Measurements from ENCODE around the gene SQOR.

The SQOR gene

GRCh38 chr15:45664451-45664850 lies 29.6 kb downstream of the SQOR start:
- no peak for DNase-seq

- DNase-seq = no peak
Observed at GRCh38 chr15:45665261-45665660, 30.4 kb downstream of the SQOR start.

GRCh38 chr15:45666119-45666875 lies 31.5 kb downstream of the SQOR start:
- DNase-seq = no peak

- no peak for DNase-seq
Observed at GRCh38 chr15:45667002-45667401, 32.2 kb downstream of the SQOR start.

- DNase-seq = no peak
Observed at GRCh38 chr15:45668386-45668785, 33.6 kb downstream of the SQOR start.

GRCh38 chr15:45669422-45669821 lies 34.6 kb downstream of the SQOR start:
- no peak for DNase-seq

- peak; percentile 58 for DNase-seq
Observed at GRCh38 chr15:45670091-45670490, 35.3 kb downstream of the SQOR start.

GRCh38 chr15:45670511-45670910 lies 35.7 kb downstream of the SQOR start:
- DNase-seq = no peak

- no peak for DNase-seq
Observed at GRCh38 chr15:45674677-45675076, 39.8 kb downstream of the SQOR start.

- DNase-seq = no peak
Observed at GRCh38 chr15:45677797-45678196, 43.0 kb downstream of the SQOR start.

GRCh38 chr15:45678459-45679178 lies 43.8 kb downstream of the SQOR start:
- DNase-seq = no peak

- DNase-seq = no peak
Observed at GRCh38 chr15:45684533-45684932, 49.7 kb downstream of the SQOR start.

GRCh38 chr15:45689616-45690015 lies 54.8 kb downstream of the SQOR start:
- no peak for DNase-seq

GRCh38 chr15:45690581-45691260 lies 55.9 kb downstream of the SQOR start:
- DNase-seq = no peak

GRCh38 chr15:45701108-45701507 lies 66.3 kb downstream of the SQOR start:
- DNase-seq = no peak

- DNase-seq = no peak
Observed at GRCh38 chr15:45702041-45702440, 67.2 kb downstream of the SQOR start.

- no peak for DNase-seq
Observed at GRCh38 chr15:45703670-45704328, 69.0 kb downstream of the SQOR start.

- DNase-seq = peak; percentile 51
Observed at GRCh38 chr15:45704329-45705249, 69.8 kb downstream of the SQOR start.

GRCh38 chr15:45705510-45706473 lies 71.0 kb downstream of the SQOR start:
- peak; percentile 97 for DNase-seq

- no peak for DNase-seq
Observed at GRCh38 chr15:45710657-45711056, 75.8 kb downstream of the SQOR start.
